H1 (cell line): Measurements from ENCODE around the gene MR1. TPM values are rescaled to one million over a fixed set of nuclear protein-coding genes. Genes with fewer than 3 reads are reported as not detected.
A peak's percentile ranks its signal among the peaks of the same experiment; 100 is the strongest.

Experiments
- ASH2L ChIP-seq: fragments of 200-600, 300-600 bp; sonication (generic); IDR thresholded peaks from one replicate; pipeline ENCODE4 v1.7.1; 2017; ENCODE audit warnings: low read length
- CBX5 ChIP-seq: fragments of 300-800, 300-1000 bp; sonication (generic); IDR thresholded peaks from 2 replicates; pipeline ENCODE4 v1.7.1; 2016; ENCODE audit warnings: antibody characterized with exemption, low read length, low read depth
- JUND ChIP-seq: IDR thresholded peaks from 2 replicates; pipeline ENCODE4 v1.6.1; 2011; ENCODE audit warnings: mild to moderate bottlenecking, improper control_type of control experiment, low read length
- KDM5A ChIP-seq: fragments of 200-600 bp; IDR thresholded peaks from 2 replicates; pipeline ENCODE4 v1.7.1; 2012; ENCODE audit warnings: mild to moderate bottlenecking, low read length, inconsistent platforms, mixed read lengths
- RBBP5 ChIP-seq: IDR thresholded peaks from 2 replicates; pipeline ENCODE4 v1.7.1; 2012; ENCODE audit warnings: low read depth, mild to moderate bottlenecking, inconsistent platforms, low read length, moderate library complexity, borderline replicate concordance
- SP4 ChIP-seq: IDR thresholded peaks from 2 replicates; pipeline ENCODE4 v1.6.1; 2012; ENCODE audit warnings: low read length, inconsistent platforms
- SUZ12 ChIP-seq: fragments of 200-600 bp; sonication (generic); IDR thresholded peaks from 2 replicates; pipeline ENCODE4 v1.6.1; 2012; ENCODE audit warnings: mild to moderate bottlenecking, inconsistent platforms, low read length, moderate library complexity, mixed read lengths
- polyA plus RNA-seq, 7 experiments: library from polyadenylated mRNA; depleted of rRNA in 3 of 7; stranded (reverse) in 5 of 7; unstranded in 2 of 7; fragments of >200 nt in 5 of 7; fragments of 200-250 nt in 2 of 7; gene quantifications; 1 replicate in 5 of 7; 2 replicates in 1 of 7; 4 replicates in 1 of 7; pipeline versions ENCODE4 v1.2.1 to v1.2.3, GENCODE V29; 2011 to 2013; ENCODE audit warnings: missing spikeins in 2 of 7, mixed read lengths in 2 of 7
- total RNA-seq: library from RNA; stranded (reverse); fragmentation: NEBNext Ultra II Directional; extraction: Animal tissue kit (Norgen Biotek cat#: 25700); gene quantifications from 2 replicates; pipeline ENCODE4 v1.2.1, GENCODE V29; 2021
- TF ChIP-seq, protein P1 (sequence below): IDR thresholded peaks from 2 replicates; pipeline ENCODE4 v1.6.1; 2012; ENCODE audit warnings: inconsistent platforms

Gene MR1
- total and polyA plus RNA-seq, 2 of the 8 experiments (the other 6 are each of a cell fraction or from before 2014, with no cell fraction given) = 0.09 TPM; not detected in 1

DNA sequence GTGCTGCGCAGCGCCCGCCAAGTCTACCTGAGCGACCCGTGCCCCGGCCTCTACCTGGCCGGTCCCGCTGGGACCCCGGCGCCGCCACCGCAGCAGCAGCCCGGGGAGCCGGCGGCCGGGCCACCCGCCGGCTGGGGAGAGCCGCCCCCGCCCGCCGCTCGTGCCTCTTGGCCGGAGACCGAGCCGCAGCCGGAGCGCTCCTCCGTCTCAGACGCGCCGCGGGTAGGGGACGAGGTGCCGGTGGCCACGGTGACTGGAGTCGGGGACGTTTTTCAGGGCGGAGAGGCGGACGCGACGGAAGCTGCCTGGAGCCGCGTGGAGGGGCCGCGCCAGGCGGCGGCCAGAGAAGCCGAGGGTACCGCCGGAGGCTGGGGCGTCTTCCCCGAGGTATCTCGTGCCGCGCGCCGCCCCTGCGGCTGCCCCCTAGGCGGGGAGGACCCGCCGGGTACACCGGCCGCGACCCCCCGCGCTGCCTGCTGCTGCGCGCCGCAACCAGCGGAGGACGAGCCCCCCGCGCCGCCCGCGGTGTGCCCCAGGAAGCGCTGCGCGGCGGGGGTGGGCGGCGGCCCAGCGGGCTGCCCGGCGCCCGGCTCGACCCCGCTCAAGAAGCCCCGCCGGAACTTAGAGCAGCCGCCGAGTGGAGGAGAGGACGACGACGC, 55.4 kb downstream of the MR1 start (continued):
- TF ChIP-seq, protein P1, sequence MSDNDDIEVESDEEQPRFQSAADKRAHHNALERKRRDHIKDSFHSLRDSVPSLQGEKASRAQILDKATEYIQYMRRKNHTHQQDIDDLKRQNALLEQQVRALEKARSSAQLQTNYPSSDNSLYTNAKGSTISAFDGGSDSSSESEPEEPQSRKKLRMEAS = no peak
- TF ChIP-seq RBBP5 (0 out of 2 replicates have a peak, but pooled peaks have one; percentile 54), KDM5A (no peak), JUND (no peak), SP4 (no peak), SUZ12 (0 out of 2 replicates have a peak, but pooled peaks have one; percentile 46), CBX5 (no peak), ASH2L (no peak)
